Neural progenitor cell (in vitro differentiated cells): Measurements from ENCODE around the gene KLHL7.

Experiments
- EZH2 ChIP-seq: fragments of 200-600 bp; sonication (generic); IDR thresholded peaks from 2 replicates; pipeline ENCODE4 v1.6.1; 2017; ENCODE audit warnings: antibody characterized with exemption, mild to moderate bottlenecking, moderate library complexity
- TF ChIP-seq, protein P1 (sequence below): fragments of 200-600 bp; sonication (generic); IDR thresholded peaks from 2 replicates; pipeline ENCODE4 v1.5.1; 2017; ENCODE audit warnings: antibody characterized with exemption, mild to moderate bottlenecking

DNA sequence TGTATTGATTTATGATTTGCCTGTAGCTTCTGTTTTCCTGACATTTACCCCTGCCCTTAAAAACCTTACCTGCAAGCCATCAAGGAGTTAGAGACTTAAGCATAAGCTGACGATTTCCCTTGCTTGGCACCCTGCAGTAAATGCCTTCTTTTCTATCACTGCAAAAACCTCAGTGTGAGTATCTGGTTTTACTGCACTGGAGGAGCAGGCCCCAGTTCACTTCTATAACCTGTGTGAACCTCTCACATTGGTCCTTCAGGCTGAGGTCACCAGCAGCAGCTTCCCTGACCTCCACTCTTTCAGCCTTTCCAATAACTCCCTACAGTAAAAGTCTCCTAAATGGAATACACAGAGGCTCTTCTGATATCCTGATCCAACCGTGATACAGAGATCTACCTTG is 106.8 kb downstream of the KLHL7 start:
- TF ChIP-seq, protein P1, sequence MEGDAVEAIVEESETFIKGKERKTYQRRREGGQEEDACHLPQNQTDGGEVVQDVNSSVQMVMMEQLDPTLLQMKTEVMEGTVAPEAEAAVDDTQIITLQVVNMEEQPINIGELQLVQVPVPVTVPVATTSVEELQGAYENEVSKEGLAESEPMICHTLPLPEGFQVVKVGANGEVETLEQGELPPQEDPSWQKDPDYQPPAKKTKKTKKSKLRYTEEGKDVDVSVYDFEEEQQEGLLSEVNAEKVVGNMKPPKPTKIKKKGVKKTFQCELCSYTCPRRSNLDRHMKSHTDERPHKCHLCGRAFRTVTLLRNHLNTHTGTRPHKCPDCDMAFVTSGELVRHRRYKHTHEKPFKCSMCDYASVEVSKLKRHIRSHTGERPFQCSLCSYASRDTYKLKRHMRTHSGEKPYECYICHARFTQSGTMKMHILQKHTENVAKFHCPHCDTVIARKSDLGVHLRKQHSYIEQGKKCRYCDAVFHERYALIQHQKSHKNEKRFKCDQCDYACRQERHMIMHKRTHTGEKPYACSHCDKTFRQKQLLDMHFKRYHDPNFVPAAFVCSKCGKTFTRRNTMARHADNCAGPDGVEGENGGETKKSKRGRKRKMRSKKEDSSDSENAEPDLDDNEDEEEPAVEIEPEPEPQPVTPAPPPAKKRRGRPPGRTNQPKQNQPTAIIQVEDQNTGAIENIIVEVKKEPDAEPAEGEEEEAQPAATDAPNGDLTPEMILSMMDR: no peak
- TF ChIP-seq EZH2: no peak
